Gastrocnemius medialis (tissue), 4 donors: ENCODE data around the gene CYB561A3.
"Not testable (repeated sequence)": the region's sequence is repeated elsewhere in the genome, so short reads cannot be mapped to it uniquely, and the experiment has no call there.

Experiments used
- CTCF ChIP-seq, 5 experiments: fragments of 450-650 bp in 3 of 5; fragments of 200-600 bp in 2 of 5; sonication (generic) in 2 of 5; IDR thresholded peaks in 4 of 5; conservative IDR thresholded peaks in 1 of 5; 1 replicate in 4 of 5; 2 replicates in 1 of 5; pipeline ENCODE4 v1.5.1; 2016 to 2019; ENCODE audit warnings: antibody characterized with exemption in 5 of 5, mild to moderate bottlenecking in 3 of 5, moderate library complexity in 3 of 5
- POLR2A ChIP-seq, 2 donors: fragments of 450-650 bp; IDR thresholded peaks; one replicate each; pipeline ENCODE4 v1.6.1; 2017; ENCODE audit warnings: antibody characterized with exemption in 2 of 2, mild to moderate bottlenecking in 2 of 2, moderate library complexity in 2 of 2

- not testable (repeated sequence) for TF ChIP-seq CTCF (IDR thresholded peaks at IDR 0.05 in 4 of 5, conservative IDR thresholded peaks at IDR 0.05 in 1 of 5); POLR2A (IDR thresholded peaks at IDR 0.05)
Measured at GRCh38 chr11:61383859-61384258, 22.2 kb upstream of the CYB561A3 start.
